CD14-positive monocyte (primary cell): ENCODE measurements around the gene BRCA2. TPM values are rescaled to one million over a fixed set of nuclear protein-coding genes. Genes with fewer than 3 reads are reported as not detected.
A peak's percentile ranks its signal among the peaks of the same experiment; 100 is the strongest.

Experiments
- DNase-seq, 3 donors: peaks; one replicate each; pipeline ENCODE4 v3.0.0-alpha.2; 2011 to 2022
- H2AFZ ChIP-seq: 2 replicates; pipeline ENCODE4 v1.6.0; 2012; ENCODE audit warnings: mild to moderate bottlenecking, low read depth, low read length, inconsistent platforms; ENCODE audit not compliant: insufficient read depth, poor library complexity, severe bottlenecking
- H3K27ac ChIP-seq, 2 donors: 1 replicate in 1 of 2; 2 replicates in 1 of 2; pipeline ENCODE4 v1.5.1; 2012 to 2013; ENCODE audit warnings: low read length in 2 of 2, control low read depth in 1 of 2, inconsistent platforms in 1 of 2, low read depth in 1 of 2, mild to moderate bottlenecking in 1 of 2
- H3K27me3 ChIP-seq, 2 donors: one replicate each; pipeline versions ENCODE4 v1.6.0 to v1.6.1; 2011 to 2013; ENCODE audit warnings: low read length in 2 of 2; ENCODE audit not compliant: control insufficient read depth in 2 of 2, insufficient read depth in 2 of 2
- H3K36me3 ChIP-seq, 2 donors: replicated peaks in 1 of 2; 1 replicate in 1 of 2; 2 replicates in 1 of 2; pipeline versions ENCODE4 v1.5.1 to v1.6.1; 2012 to 2013; ENCODE audit warnings: low read length in 2 of 2, control low read depth in 1 of 2, inconsistent platforms in 1 of 2, mild to moderate bottlenecking in 1 of 2; ENCODE audit not compliant: insufficient read depth in 2 of 2, control insufficient read depth in 1 of 2
- H3K4me1 ChIP-seq, 2 donors: 1 replicate in 1 of 2; 2 replicates in 1 of 2; pipeline versions ENCODE4 v1.5.1 to v1.6.1; 2012 to 2013; ENCODE audit warnings: low read length in 2 of 2, control low read depth in 1 of 2, inconsistent platforms in 1 of 2, mild to moderate bottlenecking in 1 of 2, moderate library complexity in 1 of 2; ENCODE audit not compliant: insufficient read depth in 2 of 2, control insufficient read depth in 1 of 2
- H3K4me2 ChIP-seq: replicated peaks from 2 replicates; pipeline ENCODE3; 2012; ENCODE audit warnings: low read length, moderate library complexity, mild to moderate bottlenecking; ENCODE audit not compliant: poor library complexity, severe bottlenecking; ENCODE audit errors: extremely low read depth
- H3K4me3 ChIP-seq, 3 experiments: fragments of 200-600 bp in 1 of 3; sonication (generic) in 1 of 3; replicated peaks in 1 of 3; 1 replicate in 2 of 3; 2 replicates in 1 of 3; pipeline ENCODE4 v1.5.1; 2011 to 2013; ENCODE audit warnings: low read length in 3 of 3, mild to moderate bottlenecking in 3 of 3, control low read depth in 2 of 3, low read depth in 2 of 3, inconsistent platforms in 1 of 3, moderate library complexity in 1 of 3
- H3K79me2 ChIP-seq: 2 replicates; pipeline ENCODE4 v1.6.0; 2012; ENCODE audit warnings: mild to moderate bottlenecking, control low read depth, inconsistent platforms, low read length, moderate library complexity; ENCODE audit not compliant: insufficient read depth
- H3K9ac ChIP-seq: 2 replicates; pipeline ENCODE4 v1.6.0; 2017; ENCODE audit warnings: low read length, mild to moderate bottlenecking; ENCODE audit not compliant: insufficient read depth, poor library complexity, severe bottlenecking
- H3K9me3 ChIP-seq, 2 donors: replicated peaks in 1 of 2; 1 replicate in 1 of 2; 2 replicates in 1 of 2; pipeline versions ENCODE4 v1.5.1 to v1.6.1; 2012 to 2013; ENCODE audit warnings: low read length in 2 of 2, control low read depth in 1 of 2; ENCODE audit not compliant: control insufficient read depth in 1 of 2, insufficient read depth in 1 of 2
- H4K20me1 ChIP-seq: 2 replicates; pipeline ENCODE4 v1.6.0; 2012; ENCODE audit warnings: mild to moderate bottlenecking, low read length, control low read depth, moderate library complexity; ENCODE audit not compliant: insufficient read depth
- H3K27ac Mint-ChIP-seq, 7 donors: one replicate each; pipeline ENCODE4 v1.8.0; 2020; ENCODE audit warnings: mild to moderate bottlenecking in 7 of 7, mixed read lengths in 7 of 7, moderate library complexity in 6 of 7, inconsistent platforms in 2 of 7
- H3K27me3 Mint-ChIP-seq, 3 donors: one replicate each; pipeline ENCODE4 v1.8.0; 2021 to 2022; ENCODE audit warnings: low read depth in 3 of 3, mild to moderate bottlenecking in 3 of 3, mixed read lengths in 3 of 3, moderate library complexity in 3 of 3, inconsistent platforms in 1 of 3
- H3K36me3 Mint-ChIP-seq, 2 donors: one replicate each; pipeline ENCODE4 v1.8.0; 2020; ENCODE audit warnings: mixed read lengths in 2 of 2, inconsistent platforms in 1 of 2, mild to moderate bottlenecking in 1 of 2
- H3K4me1 Mint-ChIP-seq: one replicate; pipeline ENCODE4 v1.8.0; 2020; ENCODE audit warnings: mild to moderate bottlenecking, mixed read lengths
- H3K4me3 Mint-ChIP-seq, 2 donors: one replicate each; pipeline ENCODE4 v1.8.0; 2020; ENCODE audit warnings: mild to moderate bottlenecking in 2 of 2, mixed read lengths in 2 of 2, moderate library complexity in 1 of 2
- H3K9me3 Mint-ChIP-seq, 7 donors: one replicate each; pipeline ENCODE4 v1.8.0; 2020 to 2022; ENCODE audit warnings: mixed read lengths in 7 of 7, mild to moderate bottlenecking in 6 of 7, moderate library complexity in 6 of 7, inconsistent platforms in 2 of 7
- WGBS: methylation state at CpG from one replicate; pipeline ENCODE4 v1.1.5; 2013; ENCODE audit warnings: missing lambda C conversion rate; ENCODE audit not compliant: insufficient coverage; 5-methylcytosine and 5-hydroxymethylcytosine counted together
- intact Hi-C, 2 donors: fragments of 100-400 bp; cut with micrococcal nuclease; formaldehyde crosslinking; loops; one replicate each; pipeline versions ENCODE4 v1.15.0 to v1.15.1; 2023
- polyA plus RNA-seq, 3 donors: library from polyadenylated mRNA; depleted of rRNA in 1 of 3; unstranded in 2 of 3; stranded (reverse) in 1 of 3; fragments of 300-500 nt in 2 of 3; fragments of >200 nt in 1 of 3; fragmentation: Illumina TruSeq in 2 of 3; gene quantifications; 1 replicate in 2 of 3; 2 replicates in 1 of 3; pipeline ENCODE4 v1.2.3, GENCODE V29; 2012 to 2021
- TF ChIP-seq, protein P1 (sequence below): fragments of 200-600 bp; IDR thresholded peaks from one replicate; pipeline ENCODE4 v1.8.0; 2022; ENCODE audit warnings: antibody characterized with exemption, mild to moderate bottlenecking

Gene BRCA2
- polyA plus RNA-seq, 3 donors = 0.32 to 0.36 (median 0.36) TPM

DNA sequence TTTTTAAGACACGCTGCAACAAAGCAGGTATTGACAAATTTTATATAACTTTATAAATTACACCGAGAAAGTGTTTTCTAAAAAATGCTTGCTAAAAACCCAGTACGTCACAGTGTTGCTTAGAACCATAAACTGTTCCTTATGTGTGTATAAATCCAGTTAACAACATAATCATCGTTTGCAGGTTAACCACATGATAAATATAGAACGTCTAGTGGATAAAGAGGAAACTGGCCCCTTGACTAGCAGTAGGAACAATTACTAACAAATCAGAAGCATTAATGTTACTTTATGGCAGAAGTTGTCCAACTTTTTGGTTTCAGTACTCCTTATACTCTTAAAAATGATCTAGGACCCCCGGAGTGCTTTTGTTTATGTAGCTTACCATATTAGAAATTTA, 1.2 kb downstream of the BRCA2 start:
- H3K4me1 Mint-ChIP-seq = peaks cover 28% of the 10 kb centered on the region
- peaks cover 3 to 8% of the 10 kb centered on the region in 2 donors for H3K36me3 Mint-ChIP-seq
- TF ChIP-seq, protein P1, sequence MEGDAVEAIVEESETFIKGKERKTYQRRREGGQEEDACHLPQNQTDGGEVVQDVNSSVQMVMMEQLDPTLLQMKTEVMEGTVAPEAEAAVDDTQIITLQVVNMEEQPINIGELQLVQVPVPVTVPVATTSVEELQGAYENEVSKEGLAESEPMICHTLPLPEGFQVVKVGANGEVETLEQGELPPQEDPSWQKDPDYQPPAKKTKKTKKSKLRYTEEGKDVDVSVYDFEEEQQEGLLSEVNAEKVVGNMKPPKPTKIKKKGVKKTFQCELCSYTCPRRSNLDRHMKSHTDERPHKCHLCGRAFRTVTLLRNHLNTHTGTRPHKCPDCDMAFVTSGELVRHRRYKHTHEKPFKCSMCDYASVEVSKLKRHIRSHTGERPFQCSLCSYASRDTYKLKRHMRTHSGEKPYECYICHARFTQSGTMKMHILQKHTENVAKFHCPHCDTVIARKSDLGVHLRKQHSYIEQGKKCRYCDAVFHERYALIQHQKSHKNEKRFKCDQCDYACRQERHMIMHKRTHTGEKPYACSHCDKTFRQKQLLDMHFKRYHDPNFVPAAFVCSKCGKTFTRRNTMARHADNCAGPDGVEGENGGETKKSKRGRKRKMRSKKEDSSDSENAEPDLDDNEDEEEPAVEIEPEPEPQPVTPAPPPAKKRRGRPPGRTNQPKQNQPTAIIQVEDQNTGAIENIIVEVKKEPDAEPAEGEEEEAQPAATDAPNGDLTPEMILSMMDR = no peak
- peak; percentile 15 to 26 (median 24) for DNase-seq
- Histone ChIP-seq H3K4me3 (peak overlapping the region; percentile 78 to 93 (median 90)), H3K9ac (peak overlapping the region; percentile 92), H3K4me1 (peaks cover 32 to 39% of the 10 kb centered on the region in 2 donors), H2AFZ (peak overlapping the region; percentile 83), H4K20me1 (no peaks in the 10 kb centered on the region), H3K9me3 (no peaks in the 10 kb centered on the region), H3K79me2 (peaks cover 52% of the 10 kb centered on the region), H3K36me3 (peaks cover 0 to 16% of the 10 kb centered on the region in 2 donors), H3K27me3 (no peaks in the 10 kb centered on the region), H3K27ac (peak overlapping the region; percentile 46 to 99), H3K4me2 (peak overlapping the region; percentile 96)
- intact Hi-C loops = loop anchor here in 1 of 2 donors (10.0 kb wide), 2 partner anchors 108 to 1228 kb away; partner anchors contain the start of gene N4BP2L1
- peak overlapping the region; percentile 60 to 100 (median 100) for H3K27ac Mint-ChIP-seq
- H3K27me3 Mint-ChIP-seq = peaks cover 0 to 3% (median 0%) of the 10 kb centered on the region in 3 donors
- peaks cover 0 to 3% (median 0%) of the 10 kb centered on the region in 7 donors for H3K9me3 Mint-ChIP-seq
- H3K4me3 Mint-ChIP-seq = peak overlapping the region; percentile 93 to 96
- no CpG with 5 or more reads among the region's 6 CpGs for WGBS

GRCh38 chr13:32317716-32318465, 2.6 kb downstream of the BRCA2 start:
- peak overlapping the region; percentile 60 to 94 (median 85) for H3K27ac Mint-ChIP-seq
- H3K36me3 ChIP-seq = peaks cover 0 to 24% of the 10 kb centered on the region in 2 donors
- peaks cover 8 to 9% of the 10 kb centered on the region in 2 donors for H3K36me3 Mint-ChIP-seq
- H3K4me3 Mint-ChIP-seq = no peak overlapping the region
- intact Hi-C loops = loop anchor here in 1 of 2 donors (10.0 kb wide), 2 partner anchors 107 to 1227 kb away; partner anchors contain the start of gene N4BP2L1
- peak overlapping the region; percentile 7 for H3K4me2 ChIP-seq
- TF ChIP-seq, protein P1 = no peak
- no CpG with 5 or more reads among the region's 2 CpGs for WGBS
- peaks cover 28% of the 10 kb centered on the region for H3K4me1 Mint-ChIP-seq
- H3K9me3 Mint-ChIP-seq = peaks cover 0 to 3% (median 0%) of the 10 kb centered on the region in 7 donors
- no peak overlapping the region for H2AFZ ChIP-seq
- no peak overlapping the region for H3K4me3 ChIP-seq
- H3K9ac ChIP-seq = no peak overlapping the region
- H3K4me1 ChIP-seq = peaks cover 32 to 39% of the 10 kb centered on the region in 2 donors
- no peaks in the 10 kb centered on the region for H4K20me1 ChIP-seq
- peak; percentile 52 to 76 (median 71) for DNase-seq
- peak overlapping the region; percentile 35 to 99 for H3K27ac ChIP-seq
- H3K9me3 ChIP-seq = no peaks in the 10 kb centered on the region
- peaks cover 64% of the 10 kb centered on the region for H3K79me2 ChIP-seq
- H3K27me3 Mint-ChIP-seq = peaks cover 0 to 3% (median 0%) of the 10 kb centered on the region in 3 donors
- H3K27me3 ChIP-seq = no peaks in the 10 kb centered on the region
